BE2C (cell line): ENCODE results near the gene CDK17.
"Not testable (repeated sequence)": the region's sequence is repeated elsewhere in the genome, so short reads cannot be mapped to it uniquely, and the experiment has no call there.

Experiments used
- DNase-seq: peaks from one replicate; pipeline ENCODE4 v3.0.0-alpha.2; 2020
- H3K27me3 ChIP-seq: fragments of 250-450 bp; sonication (Bioruptor Pico); 2 replicates; pipeline ENCODE4 v1.5.1; 2020; ENCODE audit warnings: mild to moderate bottlenecking
- H3K36me3 ChIP-seq: fragments of 250-450 bp; sonication (Bioruptor Pico); 2 replicates; pipeline ENCODE4 v1.5.1; 2020; ENCODE audit warnings: mild to moderate bottlenecking
- H3K4me1 ChIP-seq: fragments of 250-450 bp; sonication (Bioruptor Pico); 2 replicates; pipeline ENCODE4 v1.5.1; 2020
- H3K4me3 ChIP-seq: 2 replicates; pipeline ENCODE4 v1.5.1; 2011; ENCODE audit warnings: low read depth, low read length
- H3K9me3 ChIP-seq: fragments of 250-450 bp; sonication (Bioruptor Pico); 2 replicates; pipeline ENCODE4 v1.5.1; 2020
- CTCF ChIP-seq: IDR thresholded peaks from 2 replicates; pipeline ENCODE4 v1.5.1; 2012; ENCODE audit warnings: mild to moderate bottlenecking, low read depth, low read length

The CDK17 gene

GRCh38 chr12:96421014-96421413 lies 20.8 kb upstream of the CDK17 start:
- Histone ChIP-seq H3K4me3 (no peak overlapping the region), H3K27me3 (no peaks in the 10 kb centered on the region), H3K4me1 (no peaks in the 10 kb centered on the region), H3K9me3 (no peaks in the 10 kb centered on the region), H3K36me3 (no peaks in the 10 kb centered on the region)
- DNase-seq = no peak
- no peak for TF ChIP-seq CTCF

GRCh38 chr12:96420277-96420835 lies 20.1 kb upstream of the CDK17 start:
- Histone ChIP-seq H3K27me3 (no peaks in the 10 kb centered on the region), H3K36me3 (no peaks in the 10 kb centered on the region), H3K9me3 (no peaks in the 10 kb centered on the region), H3K4me3 (no peak overlapping the region), H3K4me1 (no peaks in the 10 kb centered on the region)
- no peak for DNase-seq
- TF ChIP-seq CTCF = no peak

- H3K36me3 ChIP-seq = no peaks in the 10 kb centered on the region
- H3K4me3 ChIP-seq = no peak overlapping the region
- TF ChIP-seq CTCF = no peak
- H3K4me1 ChIP-seq = no peaks in the 10 kb centered on the region
- DNase-seq = no peak
- H3K9me3 ChIP-seq = no peaks in the 10 kb centered on the region
- no peaks in the 10 kb centered on the region for H3K27me3 ChIP-seq
Measured at GRCh38 chr12:96419576-96420276, 19.5 kb upstream of the CDK17 start.

GRCh38 chr12:96417688-96418087 lies 17.4 kb upstream of the CDK17 start:
- H3K27me3 ChIP-seq, H3K36me3 ChIP-seq, H3K9me3 ChIP-seq, H3K4me3 ChIP-seq, H3K4me1 ChIP-seq, DNase-seq: not testable (repeated sequence)

- TF ChIP-seq CTCF = no peak
- no peaks in the 10 kb centered on the region for H3K9me3 ChIP-seq
- no peaks in the 10 kb centered on the region for H3K36me3 ChIP-seq
- no peak overlapping the region for H3K4me3 ChIP-seq
- no peaks in the 10 kb centered on the region for H3K4me1 ChIP-seq
- no peak for DNase-seq
- H3K27me3 ChIP-seq = no peaks in the 10 kb centered on the region
Measured at GRCh38 chr12:96416033-96416799, 16.0 kb upstream of the CDK17 start.

- no peak for TF ChIP-seq CTCF
- no peak for DNase-seq
- Histone ChIP-seq H3K36me3 (no peaks in the 10 kb centered on the region), H3K27me3 (no peaks in the 10 kb centered on the region), H3K4me1 (no peaks in the 10 kb centered on the region), H3K4me3 (no peak overlapping the region), H3K9me3 (no peaks in the 10 kb centered on the region)
Measured at GRCh38 chr12:96414637-96415036, 14.4 kb upstream of the CDK17 start.
